ENCODE results near the gene C16orf46.

C16orf46 gene

GRCh38 chr16:81073560-81074330 lies 3.3 kb downstream of the C16orf46 start:
- DNase-seq: no peak

GRCh38 chr16:81071805-81072204 lies 5.2 kb downstream of the C16orf46 start:
- no peak for DNase-seq

GRCh38 chr16:81070979-81071378 lies 6.1 kb downstream of the C16orf46 start:
- no peak for DNase-seq

DNA sequence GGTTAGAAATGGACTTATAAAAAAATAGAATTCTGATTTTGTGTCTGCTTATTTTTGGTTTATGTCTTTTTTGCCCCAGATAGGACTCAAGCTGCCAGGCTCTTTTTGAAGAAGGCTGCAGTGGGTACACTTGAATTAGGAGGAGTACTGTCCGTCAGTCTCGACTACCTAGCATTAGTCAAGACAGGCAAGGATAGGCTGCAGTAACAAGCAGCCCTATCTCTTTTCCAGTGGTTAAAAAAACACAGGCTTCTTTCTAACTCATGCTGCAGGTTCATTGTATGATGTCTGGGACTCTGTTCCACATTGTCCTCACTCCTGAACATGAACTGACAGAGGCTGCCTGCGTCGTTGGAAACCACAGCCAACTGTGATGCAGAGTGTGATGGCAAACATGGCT lies 8.0 kb downstream of the C16orf46 start:
- no peak for DNase-seq

- DNase-seq: no peak
Measured at GRCh38 chr16:81067166-81067565, 9.9 kb downstream of the C16orf46 start.

- DNase-seq: no peak
Measured at GRCh38 chr16:81066681-81067080, 10.4 kb downstream of the C16orf46 start.

DNA sequence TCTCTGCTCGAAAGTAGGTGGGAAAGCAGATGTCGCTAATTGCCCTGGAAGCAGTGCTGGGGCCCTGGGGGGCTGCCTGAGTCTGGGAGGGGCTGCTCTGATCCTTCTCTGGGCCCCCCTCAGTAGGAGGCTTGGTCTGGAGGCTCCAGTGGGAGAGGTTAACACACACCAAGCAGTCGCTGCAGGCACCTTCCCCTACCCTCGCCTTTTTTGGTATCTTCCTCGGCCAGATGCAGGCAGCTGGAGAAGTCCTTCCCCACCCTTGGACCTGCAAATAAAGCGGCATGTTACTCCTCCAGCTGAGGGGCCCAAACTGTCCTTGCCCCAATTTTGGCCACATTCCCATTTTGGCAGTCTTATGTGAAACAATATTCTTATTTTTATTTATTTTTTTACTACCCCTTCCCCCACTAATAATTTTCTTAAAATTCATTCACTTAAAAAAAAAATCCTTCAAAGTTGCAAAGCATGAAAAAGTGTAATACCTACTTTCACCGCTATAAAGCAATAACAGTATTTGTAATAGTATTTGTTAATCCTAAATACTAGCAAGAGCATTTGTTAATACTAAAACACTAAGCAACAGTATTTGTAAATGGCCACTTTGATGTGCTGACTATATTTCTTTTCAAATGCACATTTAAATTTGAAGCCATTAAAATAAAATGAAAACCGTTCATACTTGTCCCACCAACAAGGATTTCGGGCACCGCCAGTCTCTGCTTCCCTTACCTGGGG lies 15.0 kb downstream of the C16orf46 start:
- DNase-seq: no peak

- no peak for DNase-seq
Measured at GRCh38 chr16:81061307-81061640, 15.8 kb downstream of the C16orf46 start.

- DNase-seq: no peak
Measured at GRCh38 chr16:81060576-81061306, 16.3 kb downstream of the C16orf46 start.

DNA sequence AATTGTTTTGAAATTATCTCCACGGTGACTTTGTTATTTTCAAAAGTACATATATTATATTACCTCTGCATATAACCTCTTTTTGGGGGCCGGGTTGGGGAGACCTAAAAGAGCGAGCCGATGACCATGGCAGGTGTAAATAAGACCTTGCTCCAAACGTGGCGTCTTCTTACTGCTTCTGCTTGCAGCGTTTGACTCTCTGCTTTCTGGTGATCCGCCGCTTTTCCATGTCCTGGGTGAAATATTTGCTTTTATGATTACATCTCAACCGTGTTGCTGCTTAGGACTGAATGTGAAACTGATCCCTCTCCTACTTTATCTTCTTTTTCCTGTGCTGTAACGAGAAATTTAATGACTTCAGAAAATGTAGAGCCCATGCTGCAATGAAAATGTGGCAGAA lies 23.3 kb downstream of the C16orf46 start:
- DNase-seq: no peak

DNA sequence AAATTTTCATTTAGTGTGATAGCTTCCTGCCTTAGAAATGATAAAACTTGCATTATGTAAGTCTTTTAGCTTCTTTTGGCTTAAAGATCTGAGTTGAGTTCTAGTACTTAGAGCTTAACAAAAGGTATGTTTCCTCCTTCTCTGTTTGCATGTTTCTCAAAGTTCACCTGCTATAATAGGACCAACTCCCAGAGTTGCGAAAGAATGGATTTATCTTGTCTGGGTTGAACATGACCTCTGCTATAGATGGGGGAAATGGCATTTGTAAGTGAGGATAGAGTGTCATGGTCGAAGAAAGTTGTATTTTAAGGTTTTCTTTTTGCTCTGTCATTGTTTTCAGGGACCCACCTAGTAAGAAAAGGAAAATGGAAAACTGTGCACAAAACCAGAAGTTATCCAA lies 34.2 kb downstream of the C16orf46 start:
- DNase-seq: no peak

DNA sequence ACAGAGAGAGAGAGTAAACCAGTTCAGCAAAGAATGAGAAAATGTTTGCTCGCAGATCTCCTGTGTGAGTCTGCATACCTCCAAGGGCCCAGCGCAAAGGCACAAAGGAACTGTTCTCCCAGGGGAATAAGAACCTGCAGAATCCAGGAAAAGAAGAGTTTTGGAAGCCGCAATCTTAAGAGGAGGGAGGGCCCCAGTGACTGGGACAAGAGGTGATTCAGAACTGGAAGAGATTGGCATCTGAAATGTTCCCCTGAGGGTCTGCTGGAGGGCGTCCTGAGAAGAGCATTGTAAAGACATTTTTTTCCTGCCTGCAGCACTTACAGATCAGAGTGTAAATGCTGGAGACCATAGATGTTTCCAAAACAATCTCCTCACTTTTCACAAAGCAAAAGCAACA lies 35.3 kb downstream of the C16orf46 start:
- no peak for DNase-seq

DNA sequence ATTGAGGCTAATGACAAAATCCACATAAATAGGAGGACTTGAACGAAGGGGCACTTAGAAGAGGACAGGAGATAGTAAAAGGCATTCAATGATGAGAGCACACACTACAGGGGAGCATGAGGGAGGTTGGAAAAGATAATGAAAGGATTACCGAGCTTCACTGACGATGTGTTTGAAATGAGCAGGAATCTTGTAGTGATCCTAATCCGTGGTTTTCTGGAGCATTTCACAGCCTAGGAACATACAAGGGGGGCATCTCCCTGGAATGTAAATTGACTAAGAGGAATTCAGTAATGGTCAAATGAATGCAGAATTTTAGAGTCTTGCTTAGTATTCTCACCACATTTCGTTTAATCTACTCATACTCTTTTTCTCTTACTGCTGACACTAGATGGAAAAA lies 36.2 kb downstream of the C16orf46 start:
- no peak for DNase-seq

- no peak for DNase-seq
Measured at GRCh38 chr16:81040131-81040530, 36.9 kb downstream of the C16orf46 start.

DNA sequence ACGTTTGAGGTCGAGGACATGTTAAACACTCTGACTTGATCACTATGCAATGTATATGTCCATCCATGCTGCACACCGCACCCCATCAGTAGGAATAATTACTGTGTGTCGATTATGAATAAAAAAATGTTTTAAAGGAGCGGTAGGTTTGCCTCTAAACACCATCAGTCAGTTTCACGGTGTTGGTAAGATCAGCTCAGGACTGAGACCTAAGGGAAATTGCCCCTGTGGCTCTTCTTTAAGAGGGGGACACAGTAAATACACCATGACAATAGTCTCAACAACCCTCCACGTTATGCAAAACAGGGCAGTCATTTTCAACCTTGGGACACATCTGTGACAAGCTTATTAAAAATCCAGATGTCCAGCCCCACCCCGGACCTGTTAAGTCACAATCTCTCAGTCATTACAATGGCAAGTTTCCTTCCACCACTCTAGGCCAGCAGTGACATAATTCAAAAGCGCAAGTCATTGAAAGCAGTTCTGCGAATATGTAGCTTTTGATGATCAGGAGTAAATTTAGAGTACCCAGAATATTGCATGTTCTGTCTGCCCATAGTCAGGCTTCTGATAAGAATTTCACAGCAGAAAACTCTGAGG lies 40.2 kb downstream of the C16orf46 start:
- DNase-seq: peak; percentile 58

GRCh38 chr16:81035975-81036750 lies 40.9 kb downstream of the C16orf46 start:
- peak; percentile 44 for DNase-seq

- peak; percentile 94 for DNase-seq
Measured at GRCh38 chr16:81035398-81035974, 41.6 kb downstream of the C16orf46 start, which contains the start of gene ATMIN. Gene ATMIN, plus strand, starts transcription at chr16:81035842. Its CDS starts 29 bp downstream, at chr16:81035871.

DNA sequence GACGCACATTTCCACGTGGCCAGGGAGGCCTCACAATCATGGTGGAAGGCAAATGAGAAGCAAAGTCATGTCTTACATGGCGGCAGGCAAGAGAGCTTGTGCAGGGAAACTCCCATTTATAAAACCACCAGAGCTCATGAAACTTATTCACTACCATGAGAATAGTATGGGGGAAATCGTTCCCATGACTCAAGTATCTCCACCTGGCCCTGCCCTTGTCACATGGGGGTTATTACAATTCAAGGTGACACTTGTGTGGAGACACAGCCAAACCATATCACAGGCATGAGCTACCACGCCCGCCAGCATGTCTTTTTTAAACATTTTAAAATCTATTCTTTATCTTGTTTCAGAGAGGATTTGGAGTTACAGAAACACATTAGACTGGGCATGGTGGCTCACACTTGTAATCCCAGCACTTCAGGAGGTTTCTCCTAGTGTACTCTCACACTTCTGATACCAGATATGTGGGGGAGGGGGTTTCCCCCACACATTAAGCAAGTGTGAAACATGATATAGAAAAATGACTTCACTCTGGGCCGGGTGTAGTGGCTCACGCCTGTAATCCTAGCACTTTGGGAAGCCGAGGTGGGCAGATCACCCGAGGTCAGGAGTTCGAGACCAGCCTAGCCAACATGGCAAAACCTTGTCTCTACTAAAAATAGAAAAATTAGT lies 47.0 kb downstream of the C16orf46 start:
- no peak for DNase-seq

DNA sequence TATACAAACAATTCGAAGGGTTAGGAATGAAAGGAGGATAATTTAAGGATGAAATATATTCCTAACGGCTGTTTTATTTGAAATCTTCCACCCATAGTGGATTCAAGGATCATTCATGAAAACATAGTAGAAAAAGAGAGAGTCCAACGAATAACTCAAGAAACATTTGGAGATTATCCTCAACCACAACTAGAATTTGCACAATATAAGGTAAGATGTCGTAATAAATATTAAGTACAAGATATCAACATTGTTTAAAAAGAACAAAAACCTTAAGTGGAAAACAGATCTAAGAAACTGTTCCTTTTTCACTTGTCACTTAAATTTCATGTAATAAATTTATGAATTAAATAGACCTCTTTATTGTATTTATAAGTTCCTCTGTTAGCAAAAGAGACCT lies 50.6 kb downstream of the C16orf46 start:
- DNase-seq: no peak

GRCh38 chr16:81018496-81018895 lies 58.5 kb downstream of the C16orf46 start:
- no peak for DNase-seq

- no peak for DNase-seq
Measured at GRCh38 chr16:81014672-81015071, 62.4 kb downstream of the C16orf46 start.

DNA sequence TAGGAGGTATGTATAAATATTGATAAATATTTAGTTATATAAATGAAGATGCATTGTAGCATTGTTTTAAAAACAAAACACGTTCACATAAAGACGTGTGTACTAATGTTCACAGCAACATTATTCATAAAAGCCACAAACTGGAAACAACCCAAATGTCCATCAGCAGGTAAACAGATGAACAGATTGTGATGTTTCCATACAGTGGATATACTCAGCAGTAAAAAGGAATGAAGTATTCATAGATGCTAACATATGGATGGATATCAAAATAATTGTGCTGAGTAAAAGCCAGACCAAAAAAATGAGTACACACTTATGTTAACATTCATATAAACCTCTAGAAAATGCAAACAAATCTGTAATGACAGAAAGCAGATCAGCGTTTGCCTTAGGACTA lies 64.1 kb downstream of the C16orf46 start:
- no peak for DNase-seq

All from OCI-M1 (cell line).